HepG2 (cell line): ENCODE results near the gene AIFM1. TPM values are rescaled to one million over a fixed set of nuclear protein-coding genes. Genes with fewer than 3 reads are reported as not detected.
A peak's percentile ranks its signal among the peaks of the same experiment; 100 is the strongest.

Experiments
- ATAC-seq: fragments of 200-7000 bp; cut with Tn5 transposase; 3 replicates; pipeline ENCODE4 v1.9.1; 2020; ENCODE audit warnings: mild to moderate bottlenecking, moderate library complexity
- BruUV-seq: library from RNA; stranded (reverse); fragments of 400-500 nt; replicated peaks from 2 replicates; lab custom pipeline; 2021; lab: Mats Ljungman, UMichigan
- CTCF ChIA-PET: fragments of 300-600 bp; formaldehyde crosslinking; extraction: SDS; loops from one replicate; lab custom pipeline; 2021; ENCODE audit warnings: low total read pairs, inconsistent platforms, low intra/inter-chr PET ratio; lab: Yijun Ruan, JAX
- POLR2A ChIA-PET: fragments of 350-600 bp; sonication (Branson Sonifier 250); formaldehyde crosslinking; loops from one replicate; lab custom pipeline; 2020; ENCODE audit warnings: antibody characterized with exemption, inconsistent platforms; lab: Yijun Ruan, JAX
- DNase-seq: peaks from one replicate; pipeline ENCODE4 v3.0.0-alpha.2; 2015; ENCODE audit warnings: low spot score
- FAIRE-seq: peaks from 3 replicates; lab custom pipeline; 2011; peaks lifted over from hg19 to GRCh38; lab: Jason Lieb, UNC
- H2AFZ ChIP-seq: one replicate; pipeline ENCODE4 v1.6.1; 2011; ENCODE audit warnings: low read length, inconsistent platforms
- H3K27ac ChIP-seq: fragments of 300-600 bp; 3 replicates; pipeline ENCODE4 v1.8.0; 2011; ENCODE audit warnings: mixed run types, mild to moderate bottlenecking, mixed read lengths, low read length, inconsistent platforms; ENCODE audit not compliant: insufficient read depth; ENCODE audit errors: extremely low read length
- H3K27me3 ChIP-seq, 2 experiments: fragments of 200-600 bp in 1 of 2; 2 replicates in 1 of 2; 3 replicates in 1 of 2; pipeline versions ENCODE4 v1.6.0 to v1.8.0; 2011; ENCODE audit warnings: low read length in 2 of 2, mild to moderate bottlenecking in 2 of 2, moderate library complexity in 2 of 2, inconsistent platforms in 1 of 2; ENCODE audit not compliant: insufficient read depth in 2 of 2, control insufficient read depth in 1 of 2
- H3K36me3 ChIP-seq, 2 experiments: fragments of 200-600 bp in 1 of 2; replicated peaks in 1 of 2; 2 replicates in 1 of 2; 3 replicates in 1 of 2; pipeline versions ENCODE4 v1.5.1 to v1.8.0; 2011; ENCODE audit warnings: low read length in 2 of 2, inconsistent platforms in 1 of 2; ENCODE audit not compliant: insufficient read depth in 2 of 2, control insufficient read depth in 1 of 2
- H3K4me1 ChIP-seq: 2 replicates; pipeline ENCODE4 v1.5.1; 2012; ENCODE audit warnings: low read length, inconsistent platforms; ENCODE audit not compliant: insufficient read depth
- H3K4me2 ChIP-seq: 2 replicates; pipeline ENCODE4 v1.6.0; 2011; ENCODE audit warnings: low read depth, low read length, inconsistent platforms
- H3K4me3 ChIP-seq, 3 experiments: fragments of 200-600 bp in 1 of 3; sonication (generic), shearing (Covaris generic) in 1 of 3; replicated peaks in 1 of 3; 2 replicates each; pipeline ENCODE4 v1.5.1; 2011 to 2016; ENCODE audit warnings: low read length in 3 of 3, inconsistent platforms in 2 of 3, low read depth in 2 of 3, mild to moderate bottlenecking in 2 of 3, control low read depth in 1 of 3, mixed read lengths in 1 of 3; ENCODE audit not compliant: insufficient read depth in 1 of 3
- H3K79me2 ChIP-seq: one replicate; pipeline ENCODE4 v1.6.1; 2011; ENCODE audit warnings: low read length, inconsistent platforms; ENCODE audit not compliant: insufficient read depth
- H3K9ac ChIP-seq: 2 replicates; pipeline ENCODE4 v1.6.0; 2011; ENCODE audit warnings: mild to moderate bottlenecking, low read depth, low read length, inconsistent platforms; ENCODE audit not compliant: insufficient read depth
- H3K9me3 ChIP-seq: 2 replicates; pipeline ENCODE4 v1.5.1; 2012; ENCODE audit warnings: mild to moderate bottlenecking, low read length
- H4K20me1 ChIP-seq: 2 replicates; pipeline ENCODE4 v1.6.0; 2011; ENCODE audit warnings: inconsistent platforms, mild to moderate bottlenecking, low read length, moderate library complexity; ENCODE audit not compliant: insufficient read depth
- ASH2L ChIP-seq: fragments of 300-600, 200-600 bp; sonication (generic); IDR thresholded peaks from 2 replicates; pipeline ENCODE4 v1.7.0; 2017; ENCODE audit warnings: low read depth, mild to moderate bottlenecking, moderate library complexity, mixed read lengths, low read length; ENCODE audit not compliant: insufficient read length
- ATF6 ChIP-seq: sonication (generic); formaldehyde crosslinking; conservative IDR thresholded peaks from 2 replicates; pipeline ENCODE4 v1.4.0; 2020; ENCODE audit warnings: missing genetic modification reagents
- ATF7 ChIP-seq, 2 experiments: fragments of 450-650 bp in 1 of 2; sonication (generic) in 1 of 2; formaldehyde crosslinking in 1 of 2; IDR thresholded peaks; 2 replicates each; pipeline versions ENCODE4 v1.4.0 to v1.6.1; 2016 to 2020; ENCODE audit warnings: antibody characterized with exemption in 1 of 2, mild to moderate bottlenecking in 1 of 2, missing genetic modification reagents in 1 of 2
- ELF3 ChIP-seq: IDR thresholded peaks from 2 replicates; pipeline ENCODE4 v1.6.1; 2016; ENCODE audit warnings: missing genetic modification reagents, missing compliant biosample characterization
- GTF3A ChIP-seq: sonication (generic); formaldehyde crosslinking; conservative IDR thresholded peaks from 2 replicates; pipeline ENCODE4 v1.4.0; 2020; ENCODE audit warnings: mild to moderate bottlenecking, missing genetic modification reagents
- HNF4A ChIP-seq: sonication (generic); formaldehyde crosslinking; IDR thresholded peaks from 2 replicates; pipeline ENCODE4 v1.4.0; 2020; ENCODE audit warnings: missing genetic modification reagents
- MAFF ChIP-seq: IDR thresholded peaks from 2 replicates; pipeline ENCODE4 v1.6.1; 2011; ENCODE audit warnings: low read depth, low read length, improper control_type of control experiment
- NR3C1 ChIP-seq: sonication (generic); formaldehyde crosslinking; IDR thresholded peaks from 2 replicates; pipeline ENCODE4 v1.4.0; 2020; ENCODE audit warnings: missing genetic modification reagents
- SPEN ChIP-seq: sonication (generic); formaldehyde crosslinking; IDR thresholded peaks from 2 replicates; pipeline ENCODE4 v1.5.1; 2020; ENCODE audit warnings: low read depth, mild to moderate bottlenecking, missing genetic modification reagents
- TSC22D2 ChIP-seq: sonication (generic); formaldehyde crosslinking; IDR thresholded peaks from 2 replicates; pipeline ENCODE4 v1.5.1; 2020; ENCODE audit warnings: missing genetic modification reagents, mild to moderate bottlenecking, borderline replicate concordance
- ZFY ChIP-seq: sonication (generic); formaldehyde crosslinking; IDR thresholded peaks from 2 replicates; pipeline ENCODE4 v1.4.0; 2020; ENCODE audit warnings: missing genetic modification reagents
- ZNF557 ChIP-seq: sonication (generic); formaldehyde crosslinking; IDR thresholded peaks from 2 replicates; pipeline ENCODE4 v1.4.0; 2020; ENCODE audit warnings: missing genetic modification reagents
- ZNF883 ChIP-seq: sonication (generic); formaldehyde crosslinking; IDR thresholded peaks from 2 replicates; pipeline ENCODE4 v1.5.1; 2020; ENCODE audit warnings: mild to moderate bottlenecking, missing genetic modification reagents; ENCODE audit errors: not compliant biosample characterization
- WGBS: methylation state at CpG from one replicate; pipeline ENCODE4 v1.1.6; 2017; ENCODE audit warnings: low lambda C conversion rate; 5-methylcytosine and 5-hydroxymethylcytosine counted together
- in situ Hi-C: cut with HindIII; loops from 2 replicates; pipeline ENCODE4 v1.10.0; 2017; ENCODE audit warnings: low pct_unique_long_range_greater_than_20kb; ENCODE audit not compliant: extremely low pct_ligation_motif_present
- intact Hi-C: fragments of 100-400 bp; cut with micrococcal nuclease; formaldehyde crosslinking; loops from one replicate; pipeline ENCODE4 v1.10.0; 2022; ENCODE audit not compliant: unreplicated experiment
- polyA plus RNA-seq, 8 experiments: library from polyadenylated mRNA; depleted of rRNA in 3 of 8; stranded (reverse) in 7 of 8; unstranded in 1 of 8; fragments of >200 nt; fragmentation: Illumina TruSeq in 4 of 8; extraction: Trizol in 4 of 8; gene quantifications; 2 replicates each; pipeline versions ENCODE4 v1.2.1 to v1.2.3, GENCODE V29; 2011 to 2016; ENCODE audit warnings: low read depth in 4 of 8, missing spikeins in 1 of 8, mixed read lengths in 1 of 8; ENCODE audit not compliant: insufficient read depth in 1 of 8
- total RNA-seq, 5 experiments: library from RNA; depleted of rRNA; stranded (reverse); fragments of >200 nt; fragmentation: Illumina TruSeq; extraction: Trizol; gene quantifications; 2 replicates each; pipeline ENCODE4 v1.2.3, GENCODE V29; 2016; ENCODE audit warnings: low read depth in 1 of 5
- TF ChIP-seq, protein P1 (sequence below): sonication (generic); formaldehyde crosslinking; IDR thresholded peaks from 2 replicates; pipeline ENCODE4 v1.4.0; 2020; ENCODE audit warnings: mild to moderate bottlenecking, missing genetic modification reagents
- TF ChIP-seq, protein P2 (sequence below): sonication (generic); formaldehyde crosslinking; IDR thresholded peaks from 2 replicates; pipeline ENCODE4 v1.5.1; 2020; ENCODE audit warnings: missing genetic modification reagents, mild to moderate bottlenecking, borderline replicate concordance
- TF ChIP-seq, protein P3 (sequence below): sonication (generic); formaldehyde crosslinking; IDR thresholded peaks from 2 replicates; pipeline ENCODE4 v1.5.0; 2020; ENCODE audit warnings: missing genetic modification reagents

AIFM1 gene
- total and polyA plus RNA-seq, 2 of the 13 experiments (the other 11 are each of a cell fraction or from before 2014, with no cell fraction given): 42.8 to 46.9 TPM

DNA sequence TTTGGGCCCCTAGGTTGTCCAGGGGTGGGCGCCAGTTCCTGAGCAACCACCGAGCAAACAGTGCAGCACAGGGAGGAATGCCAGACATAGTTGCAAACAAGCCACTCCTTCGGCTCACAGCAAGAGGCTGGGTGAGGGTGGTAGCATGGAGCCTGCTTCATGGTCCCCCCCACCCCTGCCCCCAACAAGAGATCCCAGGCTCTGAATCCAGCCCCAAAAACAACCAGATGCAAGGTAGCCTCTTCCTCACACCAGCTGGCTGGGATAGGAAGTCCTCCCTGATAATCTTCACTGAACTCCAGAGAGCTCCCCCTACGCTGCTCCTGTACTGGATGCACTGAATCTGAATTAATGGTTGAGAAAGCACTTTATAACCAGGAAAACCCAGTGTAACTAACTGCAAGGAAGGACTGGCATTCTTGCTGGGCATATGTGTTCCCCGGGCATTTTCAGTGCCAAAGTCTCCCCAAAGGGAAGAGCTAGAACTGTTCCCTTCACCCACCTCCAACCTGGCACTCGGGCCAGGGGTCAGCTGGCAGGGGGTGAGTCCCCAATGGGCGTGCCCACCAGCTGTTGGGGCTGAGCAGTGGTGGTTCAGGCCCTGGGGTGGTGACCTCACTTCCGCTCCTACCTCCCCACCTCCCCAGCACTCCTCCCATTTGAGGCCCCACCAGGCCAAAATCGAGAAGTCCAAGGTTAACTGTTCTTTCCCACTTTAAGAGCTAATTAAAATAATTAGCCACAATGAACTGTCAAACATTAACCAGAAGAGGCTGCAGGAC, 56.8 kb downstream of the AIFM1 start:
- BruUV-seq: no TSS peak
- Histone ChIP-seq H3K79me2 (no peaks in the 10 kb centered on the region), H3K4me2 (peak overlapping the region; percentile 69), H3K36me3 (no peaks in the 10 kb centered on the region), H3K4me1 (peaks cover 23% of the 10 kb centered on the region), H3K27me3 (no peaks in the 10 kb centered on the region), H4K20me1 (no peaks in the 10 kb centered on the region), H3K4me3 (peak overlapping the region in 2 of 3 experiments; percentile 55 to 67; a peak in 4 of 6 replicates), H3K9me3 (no peaks in the 10 kb centered on the region), H2AFZ (no peak overlapping the region), H3K9ac (no peak overlapping the region), H3K27ac (no peak overlapping the region)
- ChIA-PET CTCF (no interaction called here), POLR2A (interaction anchor here (1.1 to 2.0 kb wide), 3 partner anchors 10 to 57 kb away, joined by 3 to 6 read pairs (median 3); partner anchors contain the start of gene AIFM1)
- DNase-seq (peak; percentile 17), FAIRE-seq (peak; percentile 79), ATAC-seq (peak; percentile 63)
- intact Hi-C loops (no loop called here), in situ Hi-C loops (no loop called here)
- WGBS: 18% methylated on average over 4 of the region's 9 CpGs
- TF ChIP-seq MAFF (no peak), HNF4A (no peak), TSC22D2 (CRISPR knock-in tag) (no peak), ELF3 (CRISPR knock-in tag) (no peak), ATF7 (IDR thresholded peaks at IDR 0.05) (no peak), ATF7 (CRISPR knock-in tag; IDR thresholded peaks at IDR 0.05) (no peak), GTF3A (CRISPR knock-in tag) (no peak), SPEN (CRISPR knock-in tag) (no peak), NR3C1 (CRISPR knock-in tag) (no peak), ZNF883 (CRISPR knock-in tag) (no peak), ATF6 (CRISPR knock-in tag) (no peak), ZNF557 (no peak), ZFY (CRISPR knock-in tag) (no peak), ASH2L (no peak)
- TF ChIP-seq, protein P1, sequence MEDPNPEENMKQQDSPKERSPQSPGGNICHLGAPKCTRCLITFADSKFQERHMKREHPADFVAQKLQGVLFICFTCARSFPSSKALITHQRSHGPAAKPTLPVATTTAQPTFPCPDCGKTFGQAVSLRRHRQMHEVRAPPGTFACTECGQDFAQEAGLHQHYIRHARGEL (CRISPR knock-in tag): no peak
- TF ChIP-seq, protein P2, sequence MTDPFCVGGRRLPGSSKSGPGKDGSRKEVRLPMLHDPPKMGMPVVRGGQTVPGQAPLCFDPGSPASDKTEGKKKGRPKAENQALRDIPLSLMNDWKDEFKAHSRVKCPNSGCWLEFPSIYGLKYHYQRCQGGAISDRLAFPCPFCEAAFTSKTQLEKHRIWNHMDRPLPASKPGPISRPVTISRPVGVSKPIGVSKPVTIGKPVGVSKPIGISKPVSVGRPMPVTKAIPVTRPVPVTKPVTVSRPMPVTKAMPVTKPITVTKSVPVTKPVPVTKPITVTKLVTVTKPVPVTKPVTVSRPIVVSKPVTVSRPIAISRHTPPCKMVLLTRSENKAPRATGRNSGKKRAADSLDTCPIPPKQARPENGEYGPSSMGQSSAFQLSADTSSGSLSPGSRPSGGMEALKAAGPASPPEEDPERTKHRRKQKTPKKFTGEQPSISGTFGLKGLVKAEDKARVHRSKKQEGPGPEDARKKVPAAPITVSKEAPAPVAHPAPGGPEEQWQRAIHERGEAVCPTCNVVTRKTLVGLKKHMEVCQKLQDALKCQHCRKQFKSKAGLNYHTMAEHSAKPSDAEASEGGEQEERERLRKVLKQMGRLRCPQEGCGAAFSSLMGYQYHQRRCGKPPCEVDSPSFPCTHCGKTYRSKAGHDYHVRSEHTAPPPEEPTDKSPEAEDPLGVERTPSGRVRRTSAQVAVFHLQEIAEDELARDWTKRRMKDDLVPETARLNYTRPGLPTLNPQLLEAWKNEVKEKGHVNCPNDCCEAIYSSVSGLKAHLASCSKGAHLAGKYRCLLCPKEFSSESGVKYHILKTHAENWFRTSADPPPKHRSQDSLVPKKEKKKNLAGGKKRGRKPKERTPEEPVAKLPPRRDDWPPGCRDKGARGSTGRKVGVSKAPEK (CRISPR knock-in tag): no peak
- TF ChIP-seq, protein P3, sequence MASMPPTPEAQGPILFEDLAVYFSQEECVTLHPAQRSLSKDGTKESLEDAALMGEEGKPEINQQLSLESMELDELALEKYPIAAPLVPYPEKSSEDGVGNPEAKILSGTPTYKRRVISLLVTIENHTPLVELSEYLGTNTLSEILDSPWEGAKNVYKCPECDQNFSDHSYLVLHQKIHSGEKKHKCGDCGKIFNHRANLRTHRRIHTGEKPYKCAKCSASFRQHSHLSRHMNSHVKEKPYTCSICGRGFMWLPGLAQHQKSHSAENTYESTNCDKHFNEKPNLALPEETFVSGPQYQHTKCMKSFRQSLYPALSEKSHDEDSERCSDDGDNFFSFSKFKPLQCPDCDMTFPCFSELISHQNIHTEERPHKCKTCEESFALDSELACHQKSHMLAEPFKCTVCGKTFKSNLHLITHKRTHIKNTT (CRISPR knock-in tag): no peak
